NCI-H1694 (cell line): ENCODE results near the gene COPS6.

Experiments
- DNase-seq: peaks from one replicate; lab custom pipeline; 2025; lab: John Stamatoyannopoulos, UW

COPS6 gene

DNA sequence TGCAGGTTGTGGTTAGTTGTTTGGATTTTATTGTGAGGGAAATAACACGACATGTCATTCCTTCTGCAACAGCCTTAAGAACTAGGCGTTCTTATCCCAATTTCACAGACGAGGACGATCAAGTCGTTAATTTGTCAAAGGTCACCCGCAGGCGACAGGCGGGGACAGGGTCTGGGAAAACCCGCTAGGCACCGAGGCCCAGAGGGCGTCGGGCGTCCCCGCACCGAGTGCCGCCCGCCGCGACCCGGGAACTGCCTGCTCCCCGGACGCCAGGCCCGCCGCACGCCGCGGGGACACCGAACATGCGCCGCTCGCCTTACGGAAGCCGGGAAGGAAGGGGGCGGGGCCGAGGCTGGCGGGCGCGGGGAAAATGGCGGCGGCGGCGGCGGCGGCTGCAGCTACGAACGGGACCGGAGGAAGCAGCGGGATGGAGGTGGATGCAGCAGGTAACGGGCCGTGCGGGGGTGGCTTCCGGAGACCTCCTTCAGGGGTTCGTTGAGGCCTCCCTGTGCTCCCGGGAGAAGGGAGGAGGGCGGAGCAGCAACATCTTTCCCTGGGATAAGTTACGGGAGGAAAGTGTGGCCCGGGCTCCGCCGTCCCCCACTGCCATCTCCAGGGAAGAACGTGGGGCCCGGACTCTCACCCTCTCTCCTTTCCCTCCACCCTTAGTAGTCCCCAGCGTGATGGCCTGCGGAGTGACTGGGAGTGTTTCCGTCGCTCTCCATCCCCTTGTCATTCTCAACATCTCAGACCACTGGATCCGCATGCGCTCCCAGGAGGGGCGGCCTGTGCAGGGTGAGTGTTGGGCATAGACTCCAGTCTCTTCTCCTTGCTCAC lies at the start of gene COPS6:
TSS of gene COPS6 (plus strand) at position 349 of the 837 bp plus-strand sequence. CDS start at position 371, 22 bp downstream.
- DNase-seq = peak; percentile 42

- DNase-seq = no peak
Observed at GRCh38 chr7:100040575-100040974, 48.2 kb upstream of the COPS6 start.

GRCh38 chr7:100044718-100045117 lies 44.1 kb upstream of the COPS6 start:
- DNase-seq = no peak

GRCh38 chr7:100048680-100049079 lies 40.1 kb upstream of the COPS6 start:
- DNase-seq = no peak

GRCh38 chr7:100049441-100050291 lies 39.1 kb upstream of the COPS6 start, which contains the start of gene ZSCAN21:
TSS of gene ZSCAN21 (plus strand) at chr7:100049774. CDS start at chr7:100057007, 7,233 bp downstream.
- peak; percentile 62 for DNase-seq

GRCh38 chr7:100051611-100052010 lies 37.2 kb upstream of the COPS6 start:
- DNase-seq = no peak

- DNase-seq = peak; percentile 70
Observed at GRCh38 chr7:100053215-100053614, 35.6 kb upstream of the COPS6 start.

- no peak for DNase-seq
Observed at GRCh38 chr7:100057006-100057405, 31.8 kb upstream of the COPS6 start.

DNA sequence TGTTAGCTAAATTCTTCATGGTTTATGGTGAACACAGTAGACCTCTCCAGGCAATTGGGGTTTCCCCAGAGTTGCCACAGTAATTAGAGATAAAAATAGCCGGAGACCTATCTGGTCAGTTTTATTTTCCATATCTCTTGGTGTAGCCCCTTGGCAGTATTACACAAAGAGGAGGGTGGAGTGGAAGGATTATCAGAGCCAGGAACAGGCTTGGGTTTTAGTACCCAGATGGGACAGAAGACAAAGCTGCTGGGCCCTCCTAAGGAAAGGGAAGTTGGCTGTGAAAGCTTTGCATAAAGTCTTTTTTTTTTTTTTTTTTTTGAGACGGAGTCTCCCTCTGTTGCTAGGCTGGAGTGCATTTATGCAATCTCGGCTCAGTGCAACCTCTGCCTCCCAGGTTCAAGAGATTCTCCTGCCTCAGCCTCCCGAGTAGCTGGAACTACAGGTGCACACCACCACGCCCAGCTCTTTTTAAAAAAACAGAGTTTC lies 29.5 kb upstream of the COPS6 start:
- DNase-seq = no peak

DNA sequence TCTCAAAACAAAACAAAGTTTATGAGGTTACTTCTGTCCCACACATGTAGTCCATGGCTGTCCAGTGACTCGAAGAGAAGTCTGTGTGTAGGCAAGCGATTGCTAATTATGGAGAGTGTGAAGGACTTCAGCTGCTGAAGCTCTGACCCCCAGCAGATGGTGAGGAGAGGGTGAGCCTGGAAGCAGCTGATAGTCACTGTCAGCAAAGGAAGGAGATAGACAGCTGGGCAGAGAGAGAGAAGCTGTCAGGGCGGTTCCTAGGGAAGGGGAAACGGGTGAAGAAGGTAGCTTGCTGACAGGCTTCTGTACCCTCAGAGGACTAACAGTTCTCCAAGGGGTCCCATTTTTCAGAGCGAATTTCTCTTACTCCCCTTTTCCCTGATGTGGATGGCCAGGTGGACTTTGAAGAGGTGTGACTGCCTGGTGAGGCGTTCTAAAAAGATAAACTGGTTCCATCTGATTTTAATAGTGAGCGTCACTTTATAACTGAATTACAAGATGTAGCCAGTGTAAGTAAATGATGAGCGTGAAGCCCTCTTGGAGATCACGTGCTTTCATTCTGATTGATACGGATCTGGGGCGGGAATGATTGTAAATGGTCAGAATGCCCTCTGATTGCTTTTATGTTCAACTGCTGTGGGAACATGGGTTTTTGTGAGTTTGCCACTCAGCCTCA lies 27.1 kb upstream of the COPS6 start:
- DNase-seq = no peak

DNA sequence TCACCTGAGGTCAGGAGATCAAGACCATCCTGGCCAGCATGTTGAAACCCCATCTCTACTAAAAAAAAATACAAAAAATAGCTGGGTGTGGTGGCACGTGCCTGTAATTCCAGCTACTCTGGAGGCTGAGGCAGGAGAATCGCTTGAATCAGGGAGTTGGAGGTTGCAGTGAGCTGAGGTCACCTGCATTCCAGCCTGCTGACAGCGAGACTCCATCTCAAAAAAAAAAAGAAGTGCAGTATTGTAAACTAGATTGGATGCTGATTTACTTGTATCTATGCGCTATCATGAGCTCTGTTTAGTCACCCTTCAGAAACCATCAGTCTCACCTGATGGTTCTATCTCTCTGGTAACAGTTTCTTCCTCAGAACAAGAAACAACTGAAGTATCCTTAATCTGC lies 25.4 kb upstream of the COPS6 start:
- no peak for DNase-seq

DNA sequence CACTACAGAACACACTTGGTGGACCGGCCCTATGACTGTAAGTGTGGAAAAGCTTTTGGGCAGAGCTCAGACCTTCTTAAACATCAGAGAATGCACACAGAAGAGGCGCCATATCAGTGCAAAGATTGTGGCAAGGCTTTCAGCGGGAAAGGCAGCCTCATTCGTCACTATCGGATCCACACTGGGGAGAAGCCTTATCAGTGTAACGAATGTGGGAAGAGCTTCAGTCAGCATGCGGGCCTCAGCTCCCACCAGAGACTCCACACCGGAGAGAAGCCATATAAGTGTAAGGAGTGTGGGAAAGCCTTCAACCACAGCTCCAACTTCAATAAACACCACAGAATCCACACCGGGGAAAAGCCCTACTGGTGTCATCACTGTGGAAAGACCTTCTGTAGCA lies 24.6 kb upstream of the COPS6 start:
- no peak for DNase-seq

GRCh38 chr7:100065452-100066186 lies 23.1 kb upstream of the COPS6 start:
- DNase-seq = no peak

DNA sequence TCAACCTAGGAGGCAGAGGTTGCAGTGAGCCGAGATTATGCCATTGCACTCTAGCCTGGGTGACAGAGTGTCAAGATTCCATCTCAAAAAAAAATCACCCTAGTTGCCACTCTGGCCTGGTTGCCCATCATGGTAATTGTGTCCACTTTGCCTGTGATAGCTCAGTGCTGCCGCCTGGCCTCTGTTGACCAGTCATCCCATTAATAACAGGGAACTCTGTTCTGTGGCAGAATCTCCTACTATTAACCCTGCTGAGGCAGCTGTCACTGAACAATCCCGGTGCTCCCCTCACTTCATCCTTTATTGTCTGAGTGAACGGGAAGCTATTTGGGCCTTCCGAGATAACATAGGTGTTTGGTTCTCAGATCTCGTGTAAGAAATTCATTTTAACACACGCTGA lies 21.8 kb upstream of the COPS6 start:
- no peak for DNase-seq

GRCh38 chr7:100069991-100070390 lies 18.8 kb upstream of the COPS6 start:
- DNase-seq = no peak

GRCh38 chr7:100071018-100071723 lies 17.6 kb upstream of the COPS6 start:
- DNase-seq = no peak

DNA sequence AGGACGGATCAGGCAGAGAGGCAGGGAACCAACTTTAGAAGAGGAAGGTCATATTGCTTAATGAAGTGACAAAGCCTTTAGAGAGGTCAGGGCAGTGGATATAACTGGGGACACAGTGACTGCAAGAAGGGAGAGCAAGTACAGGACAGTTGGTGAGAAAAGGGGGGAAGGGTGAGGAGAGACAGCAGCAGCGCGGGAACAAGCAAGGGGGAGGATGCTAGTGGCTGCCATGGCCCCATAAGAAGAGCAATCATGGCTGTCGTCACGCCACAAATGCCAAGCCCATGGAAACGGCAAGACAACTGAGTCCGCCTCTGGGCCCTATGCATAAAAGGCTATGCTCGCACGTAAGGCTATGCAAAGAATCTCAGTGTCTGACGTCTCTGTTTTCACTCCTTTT lies 16.3 kb upstream of the COPS6 start:
- DNase-seq = no peak

- DNase-seq = no peak
Observed at GRCh38 chr7:100074841-100075240, 13.9 kb upstream of the COPS6 start.

DNA sequence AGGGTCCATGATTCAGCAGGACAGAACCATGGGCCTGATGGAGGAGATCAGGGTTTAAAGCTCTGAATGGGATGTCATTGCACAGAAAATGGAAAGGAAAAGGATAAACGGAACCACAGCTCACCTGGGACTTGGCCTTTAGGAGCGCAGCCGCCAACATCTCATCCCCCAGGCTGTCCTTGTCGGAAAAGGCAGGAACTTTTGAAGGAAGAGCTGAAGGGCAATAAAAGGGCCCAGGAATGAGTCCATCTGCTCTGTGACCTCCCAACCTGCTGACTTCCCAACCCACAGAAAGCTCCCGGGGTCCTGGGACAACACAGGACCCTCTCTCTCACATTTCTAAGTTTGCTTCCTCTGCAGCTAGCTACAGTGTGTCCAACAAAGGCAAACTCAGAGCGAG lies 13.4 kb upstream of the COPS6 start:
- no peak for DNase-seq

DNA sequence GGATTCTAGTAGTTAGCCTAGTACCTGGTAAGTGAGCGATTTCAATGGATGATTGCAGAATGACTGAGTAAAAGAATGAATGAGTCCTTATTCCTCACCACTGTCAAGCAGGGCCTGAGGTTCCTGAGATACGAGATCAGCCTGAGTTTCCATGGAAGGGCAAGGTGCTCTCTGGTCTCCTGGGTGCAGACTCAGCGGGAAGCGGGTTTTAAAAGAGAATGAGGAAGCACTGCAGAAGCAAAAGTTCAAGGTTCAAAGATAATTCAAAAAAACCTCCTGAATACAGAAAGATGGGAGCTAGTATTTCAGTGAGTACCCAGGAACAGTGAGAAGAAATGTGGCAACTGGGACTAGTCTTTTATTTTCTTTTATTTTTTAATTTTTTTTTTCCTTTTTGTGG lies 11.6 kb upstream of the COPS6 start:
- DNase-seq = no peak

GRCh38 chr7:100079024-100079560 lies 9.7 kb upstream of the COPS6 start:
- DNase-seq = no peak
